Heart left ventricle (tissue), 16 donors: ENCODE measurements around the gene GPR27. TPM values are rescaled to one million over a fixed set of nuclear protein-coding genes. Genes with fewer than 3 reads are reported as not detected.

Source experiments
- ATAC-seq, 4 donors: fragments of 200-7000 bp; cut with Tn5 transposase; one replicate each; pipeline ENCODE4 v1.9.1; 2020 to 2022; ENCODE audit warnings: moderate library complexity in 4 of 4, mild to moderate bottlenecking in 3 of 4, moderate number of reproducible peaks in 1 of 4
- DNase-seq, 5 donors: peaks; one replicate each; pipeline ENCODE4 v3.0.0-alpha.2; 2020
- H3K27ac ChIP-seq, 12 donors: fragments of 200-600 bp; sonication (generic) in 4 of 12; one replicate each; pipeline versions ENCODE4 v1.5.0 to v1.8.0; 2016 to 2022; ENCODE audit warnings: mild to moderate bottlenecking in 2 of 12
- H3K27me3 ChIP-seq, 9 donors: fragments of 200-600 bp; sonication (generic) in 2 of 9; one replicate each; pipeline versions ENCODE4 v1.5.1 to v1.8.0; 2016 to 2022; ENCODE audit warnings: mild to moderate bottlenecking in 3 of 9
- H3K36me3 ChIP-seq, 9 donors: fragments of 200-600 bp; sonication (generic) in 2 of 9; one replicate each; pipeline versions ENCODE4 v1.5.0 to v1.8.0; 2018 to 2022; ENCODE audit warnings: mild to moderate bottlenecking in 2 of 9
- H3K4me1 ChIP-seq, 12 donors: fragments of 200-600 bp; sonication (generic) in 4 of 12; one replicate each; pipeline versions ENCODE4 v1.5.0 to v1.8.0; 2016 to 2022; ENCODE audit warnings: mild to moderate bottlenecking in 3 of 12
- H3K4me3 ChIP-seq, 12 donors: fragments of 200-600 bp; sonication (generic) in 4 of 12; one replicate each; pipeline versions ENCODE4 v1.5.0 to v1.8.0; 2017 to 2022; ENCODE audit warnings: mild to moderate bottlenecking in 9 of 12, moderate library complexity in 4 of 12
- H3K9me3 ChIP-seq, 12 donors: fragments of 200-600 bp; sonication (generic) in 4 of 12; one replicate each; pipeline versions ENCODE4 v1.5.0 to v1.8.0; 2016 to 2022; ENCODE audit warnings: mild to moderate bottlenecking in 1 of 12
- CTCF ChIP-seq, 12 donors: fragments of 200-600 bp; sonication (generic) in 4 of 12; IDR thresholded peaks; one replicate each; pipeline versions ENCODE4 v1.5.0 to v1.8.0; 2018 to 2022; ENCODE audit warnings: antibody characterized with exemption in 12 of 12, mild to moderate bottlenecking in 5 of 12
- POLR2A ChIP-seq, 2 donors: fragments of 450-650 bp; IDR thresholded peaks; one replicate each; pipeline ENCODE4 v1.6.1; 2017; ENCODE audit warnings: antibody characterized with exemption in 2 of 2, mild to moderate bottlenecking in 2 of 2, moderate library complexity in 2 of 2
- WGBS, 4 donors: extraction: QIAGEN DNeasy Blood & Tissue Kit in 2 of 4; methylation state at CpG; one replicate each; pipeline versions ENCODE4 v1.1.5 to v1.1.7; 2013 to 2018; 5-methylcytosine and 5-hydroxymethylcytosine counted together
- intact Hi-C, 10 donors: fragments of 100-400 bp; cut with DNase I; formaldehyde crosslinking; loops; one replicate each; pipeline versions ENCODE4 v1.11.1 to v1.14.2; 2022
- polyA plus RNA-seq, 2 donors: library from polyadenylated mRNA; stranded (reverse); fragments of 200-250 nt; gene quantifications; one replicate each; pipeline ENCODE4 v1.2.3, GENCODE V29; 2013
- total RNA-seq, 9 donors: library from RNA; depleted of rRNA in 2 of 9; stranded (reverse); fragments of >200 nt in 2 of 9; fragmentation: NEBNext Ultra II Directional in 3 of 9; extraction: Animal tissue kit (Norgen Biotek cat#: 25700) in 3 of 9; gene quantifications; one replicate each; pipeline versions ENCODE4 v1.1.0 to v1.2.4, GENCODE V29; 2016 to 2023
- donor health status: ischemic (EF 13 %, LVEDD 7.1; RV severe dilation, severe dysfunction).
- donor health status: healthy with polysubstance abuse.
- donor health status: DM: no; HTN: yes; CAD: no.
- donor health status: DM: no; HTN: no; CAD: no.
- donor health status: ischemic (EF 25% LVEDD 6.9; RV normal size, moderate dysfunction).
- donor health status: ischemic (EF 25% LVEDD 5.7; RV mildly dilated, moderate dysfunction).
- donor health status: healthy.
- donor health status: DM: yes; HTN: yes; CAD: no.
- donor health status: ischemic (EF 35%, LVEDD 5.7; RV mildly dilated, moderate dysfunction).
- donor health status: nonischemic (EF 11% LVEDD 7.7; RV severe dilation, severe dysfunction).
- donor health status: DM: yes; HTN: yes; CAD: no.
- donor health status: PGD.
- donor health status: ischemic (EF 29% LVEDD 5.4; RV normal size, mild dysfunction).
- donor health status: nonischemic (EF 23%, LVEDD 6.1; RV moderate dilation, normal function).

GPR27 gene
- total and polyA plus RNA-seq, 11 donors = 0.57 to 8.0 (median 5.0) TPM

GRCh38 chr3:71759401-71759800, 5.7 kb downstream of the GPR27 start:
- DNase-seq (no peak), ATAC-seq (peak in 1 of 4 donors; percentile 38)
- 70 to 76% (median 76%) methylated on average over 5 of the region's 5 CpGs for WGBS, 4 donors
- no peak overlapping the region for H3K27ac ChIP-seq
- H3K27me3 ChIP-seq = peaks cover 0 to 55% (median 8%) of the 10 kb centered on the region in 9 donors
- H3K4me1 ChIP-seq = peaks cover 0 to 5% (median 0%) of the 10 kb centered on the region in 12 donors
- intact Hi-C loops = no loop called here
- no peaks in the 10 kb centered on the region for H3K9me3 ChIP-seq
- TF ChIP-seq CTCF (IDR thresholded peaks at IDR 0.05) = no peak
- no peak for TF ChIP-seq POLR2A (IDR thresholded peaks at IDR 0.05)
- H3K36me3 ChIP-seq = no peaks in the 10 kb centered on the region
- H3K4me3 ChIP-seq = no peak overlapping the region

- peaks cover 0 to 4% (median 0%) of the 10 kb centered on the region in 12 donors for H3K4me1 ChIP-seq
- no peak overlapping the region for H3K27ac ChIP-seq
- H3K27me3 ChIP-seq = peaks cover 0 to 56% (median 4%) of the 10 kb centered on the region in 9 donors
- TF ChIP-seq POLR2A (IDR thresholded peaks at IDR 0.05) (no peak), CTCF (IDR thresholded peaks at IDR 0.05) (no peak)
- H3K4me3 ChIP-seq = no peak overlapping the region
- ATAC-seq (no peak), DNase-seq (no peak)
- no peaks in the 10 kb centered on the region for H3K36me3 ChIP-seq
- intact Hi-C loops = no loop called here
- 76 to 88% (median 82%) methylated on average over 1 of the region's 1 CpG for WGBS, 4 donors
- H3K9me3 ChIP-seq = no peaks in the 10 kb centered on the region
Observed at GRCh38 chr3:71760140-71760539, 6.5 kb downstream of the GPR27 start.

- DNase-seq (no peak), ATAC-seq (no peak)
- no peaks in the 10 kb centered on the region for H3K36me3 ChIP-seq
- WGBS, 4 donors = 63 to 69% (median 67%) methylated on average over 5 of the region's 5 CpGs
- intact Hi-C loops = no loop called here
- no peak overlapping the region for H3K27ac ChIP-seq
- no peak overlapping the region for H3K4me3 ChIP-seq
- TF ChIP-seq CTCF (IDR thresholded peaks at IDR 0.05) = no peak
- TF ChIP-seq POLR2A (IDR thresholded peaks at IDR 0.05) = no peak
- H3K9me3 ChIP-seq = no peaks in the 10 kb centered on the region
- no peaks in the 10 kb centered on the region for H3K4me1 ChIP-seq
- peaks cover 0 to 46% (median 4%) of the 10 kb centered on the region in 9 donors for H3K27me3 ChIP-seq
Observed at GRCh38 chr3:71763426-71763825, 9.8 kb downstream of the GPR27 start.

GRCh38 chr3:71771126-71771525, 17.5 kb downstream of the GPR27 start:
- DNase-seq = no peak
- Histone ChIP-seq H3K9me3 (no peaks in the 10 kb centered on the region), H3K36me3 (no peaks in the 10 kb centered on the region), H3K4me3 (no peak overlapping the region), H3K4me1 (no peaks in the 10 kb centered on the region), H3K27ac (no peak overlapping the region), H3K27me3 (peaks cover 0 to 70% (median 0%) of the 10 kb centered on the region in 9 donors)
- 65 to 84% (median 76%) methylated on average over 5 of the region's 5 CpGs for WGBS, 4 donors
- no peak for ATAC-seq
- no peak for TF ChIP-seq POLR2A (IDR thresholded peaks at IDR 0.05)
- TF ChIP-seq CTCF (IDR thresholded peaks at IDR 0.05) = no peak
- intact Hi-C loops = no loop called here
